Nephron progenitor cell (in vitro differentiated cells): ENCODE data around the gene OBI1.

Experiments
- DNase-seq: peaks from one replicate; pipeline ENCODE4 v3.0.0; 2021
- H3K27ac Mint-ChIP-seq: 2 replicates; pipeline ENCODE4 v1.8.0; 2021; ENCODE audit warnings: mild to moderate bottlenecking, moderate library complexity, mixed read lengths
- H3K27me3 Mint-ChIP-seq: 2 replicates; pipeline ENCODE4 v1.8.0; 2021; ENCODE audit warnings: mild to moderate bottlenecking, low read depth, mixed read lengths; ENCODE audit not compliant: poor library complexity
- H3K36me3 Mint-ChIP-seq: 2 replicates; pipeline ENCODE4 v1.8.0; 2021; ENCODE audit warnings: low read depth, mixed read lengths
- H3K4me1 Mint-ChIP-seq: 2 replicates; pipeline ENCODE4 v1.8.0; 2021; ENCODE audit warnings: mixed read lengths
- H3K4me3 Mint-ChIP-seq: 2 replicates; pipeline ENCODE4 v1.8.0; 2021; ENCODE audit warnings: mild to moderate bottlenecking, moderate library complexity, mixed read lengths
- H3K9me3 Mint-ChIP-seq: 2 replicates; pipeline ENCODE4 v1.8.0; 2021; ENCODE audit warnings: mild to moderate bottlenecking, moderate library complexity, mixed read lengths
- CTCF ChIP-seq: fragments of 200-600 bp; sonication (generic); IDR thresholded peaks from 2 replicates; pipeline ENCODE4 v1.5.0; 2021; ENCODE audit warnings: antibody characterized with exemption

Gene OBI1

GRCh38 chr13:78569029-78569428, 89.9 kb downstream of the OBI1 start:
- DNase-seq: no peak
- Mint-ChIP-seq H3K9me3 (no peaks in the 10 kb centered on the region), H3K4me3 (no peak overlapping the region), H3K27ac (no peak overlapping the region), H3K27me3 (peaks cover 8% of the 10 kb centered on the region), H3K36me3 (no peaks in the 10 kb centered on the region), H3K4me1 (no peaks in the 10 kb centered on the region)
- TF ChIP-seq CTCF: no peak

DNA sequence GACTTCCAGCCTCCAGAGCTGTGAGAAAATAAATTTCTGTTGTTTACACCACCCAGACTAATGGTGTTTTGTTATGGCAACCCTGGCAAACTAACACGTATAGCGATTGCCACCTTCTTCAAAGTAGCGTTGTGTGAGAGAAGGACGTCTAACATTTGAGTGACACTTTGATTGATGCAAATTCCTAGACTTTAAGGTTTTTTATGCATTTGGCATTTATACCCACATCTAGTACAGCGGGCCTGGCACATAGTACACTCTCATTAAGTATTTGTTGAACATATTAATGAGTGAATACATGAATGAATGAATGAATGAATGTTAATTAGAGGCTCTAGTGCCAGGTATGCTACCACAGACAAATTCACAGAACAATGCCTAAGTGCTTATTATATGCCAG, 92.3 kb downstream of the OBI1 start:
- Mint-ChIP-seq H3K36me3 (no peaks in the 10 kb centered on the region), H3K27me3 (peaks cover 8% of the 10 kb centered on the region), H3K9me3 (no peaks in the 10 kb centered on the region), H3K4me1 (no peaks in the 10 kb centered on the region), H3K27ac (no peak overlapping the region), H3K4me3 (no peak overlapping the region)
- TF ChIP-seq CTCF: no peak
- DNase-seq: no peak
